Astrocyte of the cerebellum (primary cell): ENCODE measurements around the gene ALCAM.
A peak's percentile ranks its signal among the peaks of the same experiment; 100 is the strongest.

ENCODE experiments used
- DNase-seq: peaks from one replicate; pipeline ENCODE4 v3.0.0-alpha.2; 2011; ENCODE audit warnings: low read depth
- H3K4me3 ChIP-seq: 2 replicates; pipeline ENCODE4 v1.5.1; 2011; ENCODE audit warnings: mild to moderate bottlenecking, low read depth, low read length, moderate library complexity
- in situ Hi-C: cut with HindIII; loops from 2 replicates; pipeline ENCODE4 v1.10.0; 2017; ENCODE audit warnings: low sequenced_read_pairs
- TF ChIP-seq, protein P1 (sequence below): IDR thresholded peaks from 2 replicates; pipeline ENCODE4 v1.5.1; 2012; ENCODE audit warnings: low read length, low read depth, moderate library complexity, mild to moderate bottlenecking; ENCODE audit errors: missing control alignments

Gene ALCAM

GRCh38 chr3:105525531-105525930 lies 158.8 kb downstream of the ALCAM start:
- in situ Hi-C loops = no loop called here
- TF ChIP-seq, protein P1, sequence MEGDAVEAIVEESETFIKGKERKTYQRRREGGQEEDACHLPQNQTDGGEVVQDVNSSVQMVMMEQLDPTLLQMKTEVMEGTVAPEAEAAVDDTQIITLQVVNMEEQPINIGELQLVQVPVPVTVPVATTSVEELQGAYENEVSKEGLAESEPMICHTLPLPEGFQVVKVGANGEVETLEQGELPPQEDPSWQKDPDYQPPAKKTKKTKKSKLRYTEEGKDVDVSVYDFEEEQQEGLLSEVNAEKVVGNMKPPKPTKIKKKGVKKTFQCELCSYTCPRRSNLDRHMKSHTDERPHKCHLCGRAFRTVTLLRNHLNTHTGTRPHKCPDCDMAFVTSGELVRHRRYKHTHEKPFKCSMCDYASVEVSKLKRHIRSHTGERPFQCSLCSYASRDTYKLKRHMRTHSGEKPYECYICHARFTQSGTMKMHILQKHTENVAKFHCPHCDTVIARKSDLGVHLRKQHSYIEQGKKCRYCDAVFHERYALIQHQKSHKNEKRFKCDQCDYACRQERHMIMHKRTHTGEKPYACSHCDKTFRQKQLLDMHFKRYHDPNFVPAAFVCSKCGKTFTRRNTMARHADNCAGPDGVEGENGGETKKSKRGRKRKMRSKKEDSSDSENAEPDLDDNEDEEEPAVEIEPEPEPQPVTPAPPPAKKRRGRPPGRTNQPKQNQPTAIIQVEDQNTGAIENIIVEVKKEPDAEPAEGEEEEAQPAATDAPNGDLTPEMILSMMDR = no peak
- H3K4me3 ChIP-seq = no peak overlapping the region
- no peak for DNase-seq

DNA sequence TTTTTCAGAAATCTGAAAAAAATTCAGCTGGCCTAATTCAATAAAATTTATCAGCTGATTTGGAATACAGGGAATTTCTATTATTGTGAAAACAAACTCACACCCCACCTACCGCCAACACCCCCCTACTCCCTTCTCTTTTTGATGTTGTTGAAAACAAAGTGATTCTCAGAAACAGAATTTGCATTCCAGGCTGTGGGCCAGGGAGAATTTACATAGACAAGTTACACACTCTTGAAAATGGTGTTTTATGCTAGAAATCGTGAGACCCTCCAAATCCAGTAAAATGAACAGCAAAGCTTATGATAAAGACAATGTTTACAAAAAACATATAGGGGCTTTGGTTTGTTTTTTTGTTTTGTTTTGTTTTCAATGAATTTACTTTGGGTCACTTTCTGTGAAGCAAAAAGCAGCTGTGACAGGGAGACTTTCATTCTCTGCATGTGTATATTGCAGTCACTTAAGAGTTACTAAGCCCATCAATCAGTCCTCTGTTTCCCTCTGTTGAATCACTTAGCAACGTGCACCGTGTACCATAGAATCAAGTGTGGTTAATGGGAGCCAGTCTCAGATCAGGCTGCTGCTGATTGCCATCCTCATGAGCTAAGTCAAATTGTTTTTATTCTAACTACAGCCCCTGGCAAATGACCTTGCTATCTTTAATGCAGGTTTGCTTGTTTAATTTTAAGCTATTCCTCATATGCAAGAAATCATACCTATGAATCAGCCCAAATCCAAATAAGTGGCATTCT lies 159.8 kb downstream of the ALCAM start:
- TF ChIP-seq, protein P1 = no peak
- in situ Hi-C loops = no loop called here
- DNase-seq = peak; percentile 11
- no peak overlapping the region for H3K4me3 ChIP-seq

- in situ Hi-C loops = no loop called here
- TF ChIP-seq, protein P1 = no peak
- no peak for DNase-seq
- H3K4me3 ChIP-seq = no peak overlapping the region
Observed at GRCh38 chr3:105527535-105527934, 160.8 kb downstream of the ALCAM start.

DNA sequence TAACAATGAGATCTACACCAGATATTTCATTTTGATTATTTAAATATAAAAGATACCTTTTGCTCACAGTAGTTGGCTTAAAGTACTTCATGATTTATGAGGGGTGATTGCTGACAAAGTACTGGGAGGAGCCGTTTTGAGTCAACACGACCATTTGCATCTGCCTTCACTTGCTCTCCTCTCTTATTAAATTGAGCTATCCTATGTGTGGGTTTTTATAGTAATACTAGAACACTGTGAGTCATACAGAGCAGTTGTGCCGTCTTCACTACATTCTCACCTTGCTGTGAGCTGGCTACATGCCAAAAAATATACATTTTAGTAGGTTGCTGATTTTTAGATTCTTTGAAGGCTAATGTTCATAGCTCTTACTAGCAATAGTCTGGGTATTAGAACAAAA lies 161.2 kb downstream of the ALCAM start:
- DNase-seq = peak; percentile 16
- TF ChIP-seq, protein P1 = no peak
- in situ Hi-C loops = no loop called here
- H3K4me3 ChIP-seq = no peak overlapping the region

- TF ChIP-seq, protein P1 = no peak
- in situ Hi-C loops = no loop called here
- no peak overlapping the region for H3K4me3 ChIP-seq
- DNase-seq = no peak
Observed at GRCh38 chr3:105528955-105529354, 162.2 kb downstream of the ALCAM start.

DNA sequence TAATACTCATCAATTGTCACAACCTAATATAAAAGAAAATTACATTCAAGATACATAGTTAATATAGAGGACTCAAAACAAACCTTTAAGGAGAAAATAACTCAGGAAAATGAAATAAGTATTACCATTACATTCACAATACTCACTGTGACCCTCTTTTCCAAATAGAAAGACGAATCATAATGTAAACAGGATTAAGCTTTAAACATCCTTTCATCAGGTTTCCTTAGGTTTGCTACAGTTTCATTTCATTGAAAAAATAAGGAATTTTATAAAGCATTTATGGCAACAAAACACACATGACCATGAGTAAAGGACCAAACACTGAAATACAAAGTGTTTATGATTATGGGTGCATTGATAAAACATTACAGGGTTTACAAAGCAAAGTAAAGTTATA lies 162.7 kb downstream of the ALCAM start:
- H3K4me3 ChIP-seq = no peak overlapping the region
- in situ Hi-C loops = no loop called here
- DNase-seq = no peak
- TF ChIP-seq, protein P1 = no peak
